Sigmoid colon (tissue), 7 donors: ENCODE data around the gene PDGFD. TPM values are rescaled to one million over a fixed set of nuclear protein-coding genes. Genes with fewer than 3 reads are reported as not detected.

Experiments
- DNase-seq: peaks from one replicate; pipeline ENCODE4 v3.0.0-alpha.2; 2019
- H3K27ac ChIP-seq, 4 donors: fragments of 200-600 bp; sonication (generic); one replicate each; pipeline ENCODE4 v1.5.1; 2016 to 2019; ENCODE audit warnings: mild to moderate bottlenecking in 1 of 4
- H3K27me3 ChIP-seq, 3 donors: fragments of 200-600 bp; sonication (generic); one replicate each; pipeline ENCODE4 v1.5.1; 2019; ENCODE audit warnings: mild to moderate bottlenecking in 1 of 3
- H3K36me3 ChIP-seq, 4 donors: fragments of 200-600 bp; sonication (generic); one replicate each; pipeline ENCODE4 v1.5.1; 2016 to 2019
- H3K4me1 ChIP-seq, 4 donors: fragments of 200-600 bp; sonication (generic); one replicate each; pipeline ENCODE4 v1.5.1; 2017 to 2019
- H3K4me3 ChIP-seq, 4 donors: fragments of 200-600 bp; sonication (generic); one replicate each; pipeline ENCODE4 v1.5.1; 2017 to 2019; ENCODE audit warnings: mild to moderate bottlenecking in 2 of 4, moderate library complexity in 1 of 4
- H3K9me3 ChIP-seq, 4 donors: fragments of 200-600 bp in 3 of 4; sonication (generic) in 3 of 4; one replicate each; pipeline versions ENCODE4 v1.5.1 to v1.6.1; 2013 to 2019
- EP300 ChIP-seq, 4 donors: sonication (generic); formaldehyde crosslinking; IDR thresholded peaks; one replicate each; pipeline ENCODE4 v1.6.1; 2017; ENCODE audit warnings: antibody characterized with exemption in 4 of 4
- POLR2A ChIP-seq, 2 donors: fragments of 450-650 bp; IDR thresholded peaks; one replicate each; pipeline ENCODE4 v1.6.1; 2016; ENCODE audit warnings: antibody characterized with exemption in 2 of 2, mild to moderate bottlenecking in 2 of 2, moderate library complexity in 2 of 2
- POLR2AphosphoS5 ChIP-seq, 4 donors: sonication (generic); formaldehyde crosslinking; IDR thresholded peaks; one replicate each; pipeline ENCODE4 v1.6.1; 2017; ENCODE audit warnings: antibody characterized with exemption in 4 of 4
- WGBS, 2 donors: extraction: QIAGEN DNeasy Blood & Tissue Kit; methylation state at CpG; one replicate each; pipeline ENCODE4 v1.1.7; 2013; 5-methylcytosine and 5-hydroxymethylcytosine counted together
- intact Hi-C: fragments of 100-400 bp; cut with DNase I; formaldehyde crosslinking; loops from one replicate; pipeline ENCODE4 v1.15.1; 2023
- polyA plus RNA-seq, 3 donors: library from polyadenylated mRNA; stranded (reverse); fragments of 200-250 nt; gene quantifications; one replicate each; pipeline ENCODE4 v1.2.3, GENCODE V29; 2013
- total RNA-seq, 4 donors: library from RNA; depleted of rRNA; stranded (reverse); fragments of >200 nt; gene quantifications; one replicate each; pipeline ENCODE4 v1.1.0, GENCODE V29; 2016
- TF ChIP-seq, protein P1 (sequence below), 4 experiments: fragments of 450-650 bp in 3 of 4; fragments of 200-600 bp in 1 of 4; IDR thresholded peaks; one replicate each; pipeline ENCODE4 v1.5.1; 2016 to 2019; ENCODE audit warnings: antibody characterized with exemption in 4 of 4, mild to moderate bottlenecking in 3 of 4, moderate library complexity in 2 of 4
- donor health status: healthy with polysubstance abuse.
- donor health status: Bipolar disorder and iron deficiency.
- donor health status: healthy.

PDGFD gene
- total and polyA plus RNA-seq, 7 donors, result 0.69 to 11.6 (median 7.9) TPM

DNA sequence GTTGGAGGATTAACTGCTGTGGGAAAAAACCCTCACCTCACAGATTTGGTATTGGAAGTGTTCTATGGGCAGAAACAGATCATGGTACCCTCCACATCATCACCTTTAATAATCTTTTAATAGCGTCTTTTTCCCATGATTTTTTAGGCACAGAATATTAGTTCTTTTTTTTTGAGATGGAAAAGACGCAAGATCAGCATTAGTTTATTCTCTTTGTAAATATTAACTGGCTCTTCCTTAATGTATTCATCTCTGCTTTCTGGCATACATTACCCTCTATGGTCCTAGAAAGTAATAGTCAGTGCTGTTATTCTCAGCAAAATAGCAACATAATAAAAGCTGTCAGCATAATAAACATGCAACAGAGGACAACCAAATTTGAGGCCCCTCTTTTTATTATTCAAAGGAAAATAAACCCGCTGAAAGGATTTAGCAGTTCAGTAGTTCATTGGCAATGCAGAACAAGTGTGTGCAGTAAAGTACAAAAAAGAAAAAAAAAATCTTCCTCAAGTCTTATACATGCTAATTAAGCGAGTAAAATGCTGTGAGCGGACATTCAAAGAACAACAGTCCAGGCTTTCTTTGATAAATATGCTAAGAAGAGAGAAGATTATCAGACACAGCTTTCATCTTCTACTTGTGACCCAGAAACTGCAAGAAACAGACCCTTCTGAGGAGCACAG, 165.0 kb downstream of the PDGFD start:
- H3K36me3 ChIP-seq, result no peaks in the 10 kb centered on the region

DNA sequence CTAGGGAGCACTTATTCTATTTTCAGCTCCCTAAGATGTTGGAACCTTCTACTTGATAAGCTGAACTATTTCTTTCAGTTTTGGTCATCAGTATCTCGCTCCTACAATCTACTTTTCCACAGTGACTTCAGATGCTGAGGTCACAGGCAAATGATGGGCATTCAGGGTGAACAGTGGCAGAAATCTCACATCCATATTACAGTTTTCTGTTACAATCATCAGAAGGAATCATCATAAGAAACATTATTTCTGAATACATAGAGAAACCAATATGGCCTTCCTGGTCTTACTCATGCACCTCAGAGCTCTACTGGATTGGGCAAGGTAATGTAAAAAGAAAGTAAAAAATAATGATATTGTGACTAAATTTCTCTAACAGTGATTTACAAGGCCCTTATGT, 166.9 kb downstream of the PDGFD start:
- TF ChIP-seq POLR2AphosphoS5 (IDR thresholded peaks at IDR 0.05), result no peak
- no peak for TF ChIP-seq POLR2A (IDR thresholded peaks at IDR 0.05)
- TF ChIP-seq, protein P1, sequence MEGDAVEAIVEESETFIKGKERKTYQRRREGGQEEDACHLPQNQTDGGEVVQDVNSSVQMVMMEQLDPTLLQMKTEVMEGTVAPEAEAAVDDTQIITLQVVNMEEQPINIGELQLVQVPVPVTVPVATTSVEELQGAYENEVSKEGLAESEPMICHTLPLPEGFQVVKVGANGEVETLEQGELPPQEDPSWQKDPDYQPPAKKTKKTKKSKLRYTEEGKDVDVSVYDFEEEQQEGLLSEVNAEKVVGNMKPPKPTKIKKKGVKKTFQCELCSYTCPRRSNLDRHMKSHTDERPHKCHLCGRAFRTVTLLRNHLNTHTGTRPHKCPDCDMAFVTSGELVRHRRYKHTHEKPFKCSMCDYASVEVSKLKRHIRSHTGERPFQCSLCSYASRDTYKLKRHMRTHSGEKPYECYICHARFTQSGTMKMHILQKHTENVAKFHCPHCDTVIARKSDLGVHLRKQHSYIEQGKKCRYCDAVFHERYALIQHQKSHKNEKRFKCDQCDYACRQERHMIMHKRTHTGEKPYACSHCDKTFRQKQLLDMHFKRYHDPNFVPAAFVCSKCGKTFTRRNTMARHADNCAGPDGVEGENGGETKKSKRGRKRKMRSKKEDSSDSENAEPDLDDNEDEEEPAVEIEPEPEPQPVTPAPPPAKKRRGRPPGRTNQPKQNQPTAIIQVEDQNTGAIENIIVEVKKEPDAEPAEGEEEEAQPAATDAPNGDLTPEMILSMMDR (IDR thresholded peaks at IDR 0.05), result no peak
- TF ChIP-seq EP300 (IDR thresholded peaks at IDR 0.05), result no peak
- DNase-seq, result no peak
- WGBS, 2 donors, result 90 to 92% methylated on average over 1 of the region's 1 CpG
- H3K4me1 ChIP-seq, result peaks cover 0 to 24% (median 20%) of the 10 kb centered on the region in 4 donors
- no peaks in the 10 kb centered on the region for H3K27me3 ChIP-seq
- no peak overlapping the region for H3K27ac ChIP-seq
- no peak overlapping the region for H3K4me3 ChIP-seq
- H3K9me3 ChIP-seq, result no peaks in the 10 kb centered on the region
- H3K36me3 ChIP-seq, result no peaks in the 10 kb centered on the region
- intact Hi-C loops, result no loop called here

More for the DNA sequence above, 165.0 kb downstream of the PDGFD start:
- intact Hi-C loops, result no loop called here
- Histone ChIP-seq H3K4me1 (peaks cover 0 to 14% (median 11%) of the 10 kb centered on the region in 4 donors), H3K27ac (no peak overlapping the region), H3K27me3 (no peaks in the 10 kb centered on the region), H3K4me3 (no peak overlapping the region), H3K9me3 (no peaks in the 10 kb centered on the region)
- WGBS, 2 donors, result 91 to 94% methylated on average over 5 of the region's 5 CpGs
- TF ChIP-seq, protein P1 (IDR thresholded peaks at IDR 0.05), result no peak
- TF ChIP-seq EP300 (IDR thresholded peaks at IDR 0.05) (no peak), POLR2AphosphoS5 (IDR thresholded peaks at IDR 0.05) (no peak), POLR2A (IDR thresholded peaks at IDR 0.05) (no peak)
- no peak for DNase-seq

DNA sequence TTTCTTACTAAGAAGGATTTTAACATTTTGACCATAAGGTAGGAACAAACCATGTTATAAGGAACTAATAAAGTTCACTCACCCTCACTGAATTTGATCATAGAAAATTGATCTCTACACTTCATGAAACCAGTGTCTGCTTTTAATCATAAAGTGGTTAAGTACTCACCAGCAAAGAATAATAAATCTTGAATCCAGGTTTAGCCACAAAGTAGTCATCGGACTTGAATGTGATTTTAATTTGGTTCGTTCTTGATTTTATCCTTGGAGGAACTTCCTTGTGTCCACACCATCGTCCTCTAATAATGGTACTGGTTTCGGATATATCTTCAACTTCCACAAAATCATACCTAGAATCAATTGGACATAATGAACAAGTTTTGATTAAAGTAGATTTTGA, 168.1 kb downstream of the PDGFD start:
- peaks cover 0 to 24% (median 16%) of the 10 kb centered on the region in 4 donors for H3K4me1 ChIP-seq
- H3K36me3 ChIP-seq, result no peaks in the 10 kb centered on the region
- no peak for DNase-seq
- H3K27me3 ChIP-seq, result no peaks in the 10 kb centered on the region
- no peak overlapping the region for H3K4me3 ChIP-seq
- TF ChIP-seq, protein P1 (IDR thresholded peaks at IDR 0.05), result no peak
- TF ChIP-seq POLR2AphosphoS5 (IDR thresholded peaks at IDR 0.05), result no peak
- TF ChIP-seq EP300 (IDR thresholded peaks at IDR 0.05), result no peak
- no peak for TF ChIP-seq POLR2A (IDR thresholded peaks at IDR 0.05)
- intact Hi-C loops, result no loop called here
- no peaks in the 10 kb centered on the region for H3K9me3 ChIP-seq
- WGBS, 2 donors, result 96% methylated on average over 4 of the region's 4 CpGs
- H3K27ac ChIP-seq, result no peak overlapping the region

- DNase-seq, result no peak
- Histone ChIP-seq H3K27me3 (no peaks in the 10 kb centered on the region), H3K4me3 (no peak overlapping the region), H3K4me1 (peaks cover 0 to 24% (median 16%) of the 10 kb centered on the region in 4 donors), H3K9me3 (no peaks in the 10 kb centered on the region), H3K27ac (peak overlapping the region in 1 of 4 donors; percentile 15), H3K36me3 (no peaks in the 10 kb centered on the region)
- intact Hi-C loops, result no loop called here
- TF ChIP-seq EP300 (IDR thresholded peaks at IDR 0.05) (no peak), POLR2A (IDR thresholded peaks at IDR 0.05) (no peak), POLR2AphosphoS5 (IDR thresholded peaks at IDR 0.05) (no peak)
- TF ChIP-seq, protein P1 (IDR thresholded peaks at IDR 0.05), result no peak
- WGBS, 2 donors, result 92 to 93% methylated on average over 2 of the region's 2 CpGs
Measured at GRCh38 chr11:103994518-103994917, 169.4 kb downstream of the PDGFD start.
